GM23338 (cell line): ENCODE results near the gene UBAC2. TPM values are rescaled to one million over a fixed set of nuclear protein-coding genes. Genes with fewer than 3 reads are reported as not detected.

Source experiments
- ATAC-seq: fragments of 200-7000 bp; cut with Tn5 transposase; 3 replicates; pipeline ENCODE4 v1.9.1; 2020
- DNase-seq: peaks from one replicate; pipeline ENCODE4 v3.0.0-alpha.2; 2015; ENCODE audit warnings: low spot score
- H2AFZ ChIP-seq: fragments of 200-600 bp; sonication (generic); 2 replicates; pipeline ENCODE4 v1.8.0; 2016; ENCODE audit warnings: antibody characterized with exemption, mild to moderate bottlenecking, moderate library complexity
- H3F3A ChIP-seq: fragments of 200-600 bp; sonication (generic); replicated peaks from 2 replicates; pipeline ENCODE4 v1.8.0; 2017; ENCODE audit warnings: antibody characterized with exemption, mixed run types, low read depth
- H3K27ac ChIP-seq: fragments of 200-600 bp; sonication (generic); 2 replicates; pipeline ENCODE4 v1.6.1; 2016; ENCODE audit warnings: low read depth
- H3K27me3 ChIP-seq: fragments of 200-600 bp; sonication (generic); 2 replicates; pipeline ENCODE4 v1.8.0; 2016; ENCODE audit warnings: mild to moderate bottlenecking, mixed run types, moderate library complexity; ENCODE audit not compliant: insufficient read depth
- H3K36me3 ChIP-seq: fragments of 200-600 bp; sonication (generic); 2 replicates; pipeline ENCODE4 v1.8.0; 2016; ENCODE audit warnings: mild to moderate bottlenecking; ENCODE audit not compliant: insufficient read depth
- H3K4me1 ChIP-seq: fragments of 200-600 bp; sonication (generic); 2 replicates; pipeline ENCODE4 v1.8.0; 2016; ENCODE audit warnings: mild to moderate bottlenecking, moderate library complexity; ENCODE audit not compliant: insufficient read depth
- H3K4me2 ChIP-seq: fragments of 200-600 bp; sonication (generic); 2 replicates; pipeline ENCODE4 v1.7.1; 2017; ENCODE audit warnings: mixed run types
- H3K4me3 ChIP-seq: fragments of 200-600 bp; sonication (generic); 2 replicates; pipeline ENCODE4 v1.6.1; 2016; ENCODE audit warnings: mixed run types
- H3K79me2 ChIP-seq: fragments of 200-600 bp; sonication (generic); replicated peaks from 2 replicates; pipeline ENCODE4 v1.8.0; 2017; ENCODE audit warnings: mild to moderate bottlenecking; ENCODE audit not compliant: insufficient read depth
- H3K9me2 ChIP-seq: fragments of 200-600 bp; sonication (generic); 2 replicates; pipeline ENCODE4 v1.8.0; 2017; ENCODE audit not compliant: insufficient read depth
- H4K20me1 ChIP-seq: fragments of 200-600 bp; sonication (generic); replicated peaks from 2 replicates; pipeline ENCODE4 v1.8.0; 2017; ENCODE audit warnings: mild to moderate bottlenecking; ENCODE audit not compliant: insufficient read depth
- H3K27ac Mint-ChIP-seq: 2 replicates; pipeline ENCODE4 v1.8.0; 2020; ENCODE audit warnings: inconsistent platforms, mild to moderate bottlenecking, moderate library complexity, mixed read lengths
- H3K27me3 Mint-ChIP-seq: 3 replicates; pipeline ENCODE4 v1.8.0; 2022; ENCODE audit warnings: low read depth, mild to moderate bottlenecking, moderate library complexity, mixed read lengths, inconsistent platforms; ENCODE audit not compliant: insufficient read depth, poor library complexity
- H3K36me3 Mint-ChIP-seq: 3 replicates; pipeline ENCODE4 v1.8.0; 2021; ENCODE audit warnings: low read depth, mild to moderate bottlenecking, inconsistent platforms, moderate library complexity, mixed read lengths
- H3K4me1 Mint-ChIP-seq: 3 replicates; pipeline ENCODE4 v1.8.0; 2020; ENCODE audit warnings: mild to moderate bottlenecking, inconsistent platforms, mixed read lengths
- H3K4me3 Mint-ChIP-seq: 3 replicates; pipeline ENCODE4 v1.8.0; 2021; ENCODE audit warnings: moderate library complexity, mild to moderate bottlenecking, inconsistent platforms, mixed read lengths
- H3K9me3 Mint-ChIP-seq: 3 replicates; pipeline ENCODE4 v1.8.0; 2020; ENCODE audit warnings: moderate library complexity, mild to moderate bottlenecking, inconsistent platforms, mixed read lengths
- CREB1 ChIP-seq: fragments of 250-450 bp; sonication (Bioruptor Pico); IDR thresholded peaks from 2 replicates; pipeline ENCODE4 v1.5.0; 2020; ENCODE audit warnings: low read depth, mild to moderate bottlenecking, moderate library complexity
- CTCF ChIP-seq, 2 experiments: fragments of 200-600 bp in 1 of 2; sonication (generic) in 1 of 2; conservative IDR thresholded peaks; 2 replicates each; pipeline versions ENCODE4 v1.5.1 to v1.6.1; 2016 to 2017; ENCODE audit warnings: antibody characterized with exemption in 2 of 2, low read depth in 2 of 2, mild to moderate bottlenecking in 2 of 2, moderate library complexity in 1 of 2
- ETS1 ChIP-seq: IDR thresholded peaks from 2 replicates; pipeline ENCODE4 v1.6.1; 2016; ENCODE audit warnings: antibody characterized with exemption
- EZH2 ChIP-seq: fragments of 200-600 bp; sonication (generic); IDR thresholded peaks from one replicate; pipeline ENCODE4 v1.8.0; 2017; ENCODE audit warnings: antibody characterized with exemption, mild to moderate bottlenecking, low read depth; ENCODE audit not compliant: unreplicated experiment
- EZH2phosphoT487 ChIP-seq: fragments of 200-600 bp; sonication (generic); IDR thresholded peaks from one replicate; pipeline ENCODE4 v1.8.1; 2018; ENCODE audit warnings: antibody characterized with exemption; ENCODE audit not compliant: unreplicated experiment
- JUNB ChIP-seq: IDR thresholded peaks from one replicate; pipeline ENCODE4 v1.6.1; 2016; ENCODE audit warnings: antibody characterized with exemption; ENCODE audit not compliant: unreplicated experiment
- NANOG ChIP-seq: IDR thresholded peaks from 2 replicates; pipeline ENCODE4 v1.6.1; 2016; ENCODE audit warnings: antibody characterized with exemption, borderline replicate concordance
- POLR2AphosphoS5 ChIP-seq: IDR thresholded peaks from 2 replicates; pipeline ENCODE4 v1.6.1; 2016; ENCODE audit warnings: antibody characterized with exemption, low read depth
- REST ChIP-seq: IDR thresholded peaks from one replicate; pipeline ENCODE4 v1.6.1; 2018; ENCODE audit warnings: antibody characterized with exemption; ENCODE audit not compliant: unreplicated experiment
- STAT1 ChIP-seq: IDR thresholded peaks from one replicate; pipeline ENCODE4 v1.6.1; 2016; ENCODE audit warnings: antibody characterized with exemption; ENCODE audit not compliant: unreplicated experiment
- ZNF114 ChIP-seq: fragments of 250-450 bp; sonication (Bioruptor Pico); IDR thresholded peaks from 2 replicates; pipeline ENCODE4 v1.5.0; 2020; ENCODE audit warnings: mild to moderate bottlenecking, moderate library complexity
- ZNF331 ChIP-seq: fragments of 250-450 bp; sonication (Bioruptor Pico); IDR thresholded peaks from 2 replicates; pipeline ENCODE4 v1.5.0; 2020; ENCODE audit warnings: low read depth, mild to moderate bottlenecking, moderate library complexity
- ZNF462 ChIP-seq: fragments of 250-450 bp; sonication (Bioruptor Pico); IDR thresholded peaks from 2 replicates; pipeline ENCODE4 v1.5.0; 2020; ENCODE audit warnings: mild to moderate bottlenecking, moderate library complexity
- polyA plus RNA-seq: library from polyadenylated mRNA; unstranded; fragments of >200 nt; fragmentation: Nextera tagmentation; extraction: Ambion mirVana; gene quantifications from 2 replicates; pipeline ENCODE4 v1.2.1, GENCODE V29; 2016
- total RNA-seq: library from RNA; depleted of rRNA; stranded (reverse); fragments of >200 nt; shearing (Covaris generic); gene quantifications from 2 replicates; pipeline ENCODE4 v1.2.3, GENCODE V29; 2014

UBAC2 gene
- total and polyA plus RNA-seq, 2 experiments from 2014 or later = 37.9 to 76.9 TPM

- Histone ChIP-seq H4K20me1 (peaks cover 55% of the 10 kb centered on the region), H3K27ac (no peak overlapping the region), H3K4me3 (no peak overlapping the region), H3K9me2 (no peaks in the 10 kb centered on the region), H3F3A (no peaks in the 10 kb centered on the region), H3K36me3 (no peaks in the 10 kb centered on the region), H3K79me2 (peaks cover 100% of the 10 kb centered on the region), H3K4me2 (no peak overlapping the region), H3K4me1 (peaks cover 10% of the 10 kb centered on the region), H3K27me3 (no peaks in the 10 kb centered on the region), H2AFZ (no peak overlapping the region)
- no peak for DNase-seq
- no peak overlapping the region for H3K4me3 Mint-ChIP-seq
- peak; percentile 56 for ATAC-seq
- H3K36me3 Mint-ChIP-seq = peaks cover 6% of the 10 kb centered on the region
- no peak overlapping the region for H3K27ac Mint-ChIP-seq
- H3K27me3 Mint-ChIP-seq = peaks cover 5% of the 10 kb centered on the region
- H3K9me3 Mint-ChIP-seq = no peaks in the 10 kb centered on the region
- H3K4me1 Mint-ChIP-seq = peaks cover 40% of the 10 kb centered on the region
- TF ChIP-seq ZNF114 (CRISPR knock-in tag) = no peak
- no peak for TF ChIP-seq ZNF462 (CRISPR knock-in tag)
- no peak for TF ChIP-seq CREB1 (CRISPR knock-in tag)
- TF ChIP-seq REST = no peak
- TF ChIP-seq ETS1 = no peak
- no peak for TF ChIP-seq NANOG
- no peak for TF ChIP-seq EZH2
- TF ChIP-seq STAT1 = no peak
- no peak for TF ChIP-seq ZNF331 (CRISPR knock-in tag)
- no peak for TF ChIP-seq JUNB
- no peak for TF ChIP-seq CTCF (conservative IDR thresholded peaks at IDR 0.05; ENCODE audit: low read depth in 2 of 2)
- no peak for TF ChIP-seq POLR2AphosphoS5
- TF ChIP-seq EZH2phosphoT487 = no peak
Observed at GRCh38 chr13:99224021-99224420, 23.4 kb downstream of the UBAC2 start.
